HG03095 (cell line): Measurements from ENCODE around the gene TIMMDC1.
"Not testable (repeated sequence)": the region's sequence is repeated elsewhere in the genome, so short reads cannot be mapped to it uniquely, and the experiment has no call there.

Experiments used
- ATAC-seq: cut with Tn5 transposase; IDR thresholded peaks from one replicate; pipeline ENCODE4 v1.9.1; 2021; ENCODE audit warnings: moderate library complexity; ENCODE audit not compliant: unreplicated experiment

The TIMMDC1 gene

DNA sequence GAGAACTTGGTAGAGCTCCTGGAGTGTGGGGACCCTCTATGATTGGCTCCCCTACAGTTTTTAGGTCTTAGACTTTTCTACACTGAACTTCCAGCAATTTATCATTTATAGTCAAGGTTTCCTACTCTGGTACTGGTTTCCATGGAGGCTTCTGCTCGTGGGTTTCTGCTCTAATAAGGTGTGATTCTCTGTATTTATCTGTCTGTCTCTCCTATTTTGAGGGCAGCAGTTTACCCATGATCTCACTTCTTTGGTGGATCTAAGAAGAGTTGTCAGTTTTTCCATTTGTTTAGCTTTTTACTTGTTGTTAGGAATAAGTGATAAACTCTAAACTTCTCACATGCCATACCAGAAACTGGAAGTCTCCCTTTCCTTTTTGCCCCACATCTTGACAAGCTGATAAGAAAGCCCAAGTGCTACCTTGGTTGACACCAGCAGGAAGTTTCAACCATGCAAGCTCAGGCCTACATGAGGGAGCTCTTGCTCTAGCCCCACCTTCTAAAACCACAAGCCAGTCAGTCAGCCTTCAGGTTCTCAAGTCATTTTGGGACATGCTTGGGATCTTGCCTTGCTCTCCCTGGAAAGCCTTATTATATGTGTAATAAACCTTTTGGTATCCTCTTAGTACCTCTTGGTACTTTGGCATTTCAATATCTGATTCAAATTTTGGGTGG, 10.0 kb downstream of the TIMMDC1 start:
- ATAC-seq = no peak

DNA sequence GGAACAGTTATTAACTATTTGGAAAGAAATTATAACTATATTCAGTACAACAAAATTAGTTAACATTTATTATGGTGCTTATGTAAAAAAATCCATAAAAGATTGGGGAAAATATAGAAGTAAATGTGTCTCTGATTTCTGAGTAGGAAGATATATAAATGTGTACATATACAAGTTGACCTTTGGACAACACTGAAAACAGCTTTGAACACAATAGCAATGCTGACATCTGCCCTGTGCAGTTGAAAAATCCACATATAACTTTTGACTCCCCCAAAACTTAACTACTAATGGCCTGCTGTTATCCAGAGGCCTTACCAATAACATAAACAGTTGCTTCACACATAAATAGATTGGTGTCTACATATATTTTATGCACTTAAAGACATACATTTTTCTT, 12.3 kb downstream of the TIMMDC1 start:
- no peak for ATAC-seq

DNA sequence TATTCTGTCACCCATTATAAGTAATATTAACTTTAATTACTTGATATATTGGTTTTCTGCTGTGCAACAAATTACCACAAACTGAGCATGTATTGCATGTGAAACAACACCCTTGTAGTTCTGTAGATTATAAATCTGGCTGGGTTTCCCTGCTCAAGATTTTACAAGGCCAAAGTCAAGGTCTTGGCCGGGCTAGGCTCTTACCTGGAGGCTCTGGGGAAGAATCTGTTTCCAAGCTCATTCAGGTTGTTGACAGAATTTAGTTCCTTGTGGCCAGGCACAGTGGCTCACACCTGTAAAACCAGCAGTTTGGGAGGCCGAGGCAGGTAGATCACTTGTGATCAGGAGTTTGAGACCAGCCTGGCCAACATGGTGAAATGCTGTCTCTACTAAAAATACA, 16.3 kb downstream of the TIMMDC1 start:
- no peak for ATAC-seq

GRCh38 chr3:119517112-119517511, 18.8 kb downstream of the TIMMDC1 start:
- no peak for ATAC-seq

DNA sequence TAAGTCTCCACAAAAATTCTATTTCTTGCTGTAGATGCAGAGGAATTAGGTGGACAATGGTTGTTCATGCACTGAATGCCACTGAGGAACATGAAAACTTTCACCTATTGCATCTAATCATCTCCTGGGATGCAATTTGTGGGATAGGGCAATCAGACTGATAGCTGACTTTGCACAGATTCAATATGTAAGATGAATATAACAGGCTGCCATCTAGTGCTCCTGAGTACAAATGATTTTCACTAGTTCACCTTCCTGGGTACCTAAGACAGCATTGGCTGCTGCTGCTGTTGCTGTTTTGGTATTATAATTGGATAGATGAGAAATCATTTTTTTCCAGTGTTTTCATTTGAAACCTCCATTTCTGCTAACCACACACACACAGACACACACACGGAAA, 19.7 kb downstream of the TIMMDC1 start:
- ATAC-seq = no peak

DNA sequence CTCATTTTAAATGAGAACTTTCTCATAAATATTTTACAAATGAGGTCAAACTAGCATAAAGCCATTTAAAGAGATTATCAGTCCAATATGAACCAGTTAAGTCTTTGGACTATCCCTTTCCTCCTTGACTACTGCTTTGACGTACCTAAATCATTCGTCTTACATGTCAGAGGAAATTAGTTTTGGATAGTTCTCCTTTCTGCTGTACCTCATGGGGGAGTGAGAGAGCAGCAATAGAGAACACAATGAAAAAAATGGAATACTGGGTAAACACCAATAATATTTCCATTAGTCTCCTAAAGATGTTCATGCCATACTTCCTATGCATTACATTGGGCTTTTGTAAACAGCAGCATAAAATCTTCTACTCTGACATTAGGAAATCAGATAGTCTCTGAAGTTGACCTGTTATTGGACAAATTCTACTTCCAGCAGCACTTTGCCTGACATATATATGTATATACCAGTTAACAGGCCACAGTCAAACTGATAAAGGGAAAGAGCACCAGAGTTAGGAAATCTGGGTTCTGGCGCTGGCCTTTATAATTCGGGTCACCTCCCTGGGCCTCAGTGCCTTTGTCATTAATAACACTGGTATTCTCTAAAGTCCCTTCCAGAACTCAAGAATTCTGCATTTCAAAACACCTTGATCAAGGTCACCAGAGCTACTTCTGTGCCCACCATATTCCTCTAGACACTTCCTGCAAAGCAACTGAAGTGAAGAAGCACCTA, 26.8 kb downstream of the TIMMDC1 start:
- no peak for ATAC-seq

DNA sequence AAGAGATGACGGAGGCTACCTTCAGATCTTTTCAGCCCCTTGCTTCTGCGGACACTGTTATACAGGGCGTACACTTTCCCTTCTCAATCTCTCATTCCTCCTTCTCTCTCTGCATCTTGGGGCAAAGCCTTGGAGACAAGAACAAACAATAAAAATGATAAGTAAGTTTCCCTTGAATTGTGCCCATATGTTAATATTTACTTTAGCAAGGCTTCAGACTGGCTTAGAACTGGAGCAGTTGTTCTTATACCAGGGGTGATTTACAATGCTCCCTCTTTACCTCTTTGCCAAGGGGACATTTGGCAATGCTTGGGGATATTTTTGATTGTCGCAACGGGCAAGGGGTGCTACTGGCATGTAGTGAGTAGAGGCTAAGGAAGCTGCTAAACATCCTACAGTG, 29.4 kb downstream of the TIMMDC1 start:
- ATAC-seq = no peak

- no peak for ATAC-seq
These were observed 31.5 kb downstream of the TIMMDC1 start for GRCh38 chr3:119529883-119530282.

DNA sequence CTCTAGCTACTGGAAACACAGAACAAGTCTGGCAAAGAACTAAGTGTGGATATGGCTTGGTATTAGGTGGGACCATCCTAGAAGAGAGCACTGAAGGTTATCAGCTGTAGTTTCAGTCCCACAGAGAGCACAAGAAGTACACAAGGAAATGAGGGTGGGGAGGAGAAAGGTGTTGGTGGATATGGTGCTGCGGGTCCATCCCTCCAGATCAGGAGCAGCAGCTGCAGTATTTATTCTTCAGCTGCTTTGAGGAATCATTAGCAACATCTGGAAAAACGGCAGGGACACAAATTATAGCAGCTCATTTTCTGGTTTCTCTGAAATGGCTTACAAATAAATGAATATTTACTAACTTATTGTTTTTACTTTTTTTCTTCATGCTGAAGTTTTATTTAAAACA, 32.1 kb downstream of the TIMMDC1 start:
- no peak for ATAC-seq

- ATAC-seq = no peak
These were observed 32.8 kb downstream of the TIMMDC1 start for GRCh38 chr3:119531151-119531550.

DNA sequence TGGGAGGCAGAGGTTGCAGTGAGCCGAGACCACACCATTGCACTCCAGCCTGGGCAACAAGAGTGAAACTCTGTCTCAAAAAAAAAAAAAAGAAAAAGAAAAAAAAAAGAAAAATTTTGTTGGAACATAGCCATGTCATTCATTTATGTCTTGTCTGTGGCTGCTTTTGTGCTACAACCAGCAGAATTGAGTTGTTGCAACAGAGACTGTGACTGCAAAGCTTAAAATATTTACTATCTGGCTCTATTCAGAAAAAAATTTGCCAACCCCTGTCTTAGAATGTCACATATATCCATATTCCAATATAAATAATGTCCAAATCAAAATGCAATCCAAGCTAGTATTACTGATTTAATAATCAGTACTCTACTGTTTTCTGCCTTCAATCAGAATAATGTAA, 35.9 kb downstream of the TIMMDC1 start:
- ATAC-seq = no peak

- no peak for ATAC-seq
These were observed 38.4 kb downstream of the TIMMDC1 start for GRCh38 chr3:119536757-119537156.

DNA sequence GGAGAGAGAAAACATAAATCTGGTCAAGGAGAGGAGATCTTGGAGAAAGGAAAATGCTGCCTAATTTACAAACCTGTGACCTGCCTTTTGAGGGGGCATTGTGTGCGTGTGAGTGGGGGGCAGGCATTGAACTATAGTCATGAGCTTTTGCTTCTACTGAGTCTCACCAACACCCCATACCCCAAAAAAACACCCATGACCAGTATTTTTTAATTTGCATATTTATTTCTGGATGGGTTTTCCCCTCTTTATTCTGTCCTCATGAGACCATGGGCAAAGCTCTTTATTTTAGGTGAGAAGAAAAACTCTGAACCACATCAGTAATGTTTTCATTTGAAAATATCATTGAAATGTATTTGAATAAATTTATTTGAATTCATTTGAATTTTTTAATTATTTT, 40.4 kb downstream of the TIMMDC1 start:
- ATAC-seq = no peak

DNA sequence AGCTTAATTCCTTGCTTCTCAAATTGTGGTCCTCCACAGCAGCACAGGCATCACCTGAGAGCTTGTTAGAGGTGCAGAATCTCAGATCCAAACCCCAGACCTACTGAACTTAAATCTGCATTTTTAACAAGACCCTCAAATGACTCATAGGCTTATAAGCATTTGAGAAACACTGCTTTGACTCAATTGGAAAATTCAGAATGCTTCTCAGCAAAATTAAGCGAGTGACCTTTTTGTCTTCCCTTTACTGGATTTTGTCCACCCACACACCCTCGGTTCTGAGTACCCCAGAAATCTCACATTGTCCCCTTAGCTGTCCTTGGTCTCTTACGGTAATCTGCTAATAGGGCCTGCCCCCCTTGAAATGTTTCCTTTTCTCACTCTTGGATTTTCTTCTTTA, 43.2 kb downstream of the TIMMDC1 start:
- no peak for ATAC-seq

DNA sequence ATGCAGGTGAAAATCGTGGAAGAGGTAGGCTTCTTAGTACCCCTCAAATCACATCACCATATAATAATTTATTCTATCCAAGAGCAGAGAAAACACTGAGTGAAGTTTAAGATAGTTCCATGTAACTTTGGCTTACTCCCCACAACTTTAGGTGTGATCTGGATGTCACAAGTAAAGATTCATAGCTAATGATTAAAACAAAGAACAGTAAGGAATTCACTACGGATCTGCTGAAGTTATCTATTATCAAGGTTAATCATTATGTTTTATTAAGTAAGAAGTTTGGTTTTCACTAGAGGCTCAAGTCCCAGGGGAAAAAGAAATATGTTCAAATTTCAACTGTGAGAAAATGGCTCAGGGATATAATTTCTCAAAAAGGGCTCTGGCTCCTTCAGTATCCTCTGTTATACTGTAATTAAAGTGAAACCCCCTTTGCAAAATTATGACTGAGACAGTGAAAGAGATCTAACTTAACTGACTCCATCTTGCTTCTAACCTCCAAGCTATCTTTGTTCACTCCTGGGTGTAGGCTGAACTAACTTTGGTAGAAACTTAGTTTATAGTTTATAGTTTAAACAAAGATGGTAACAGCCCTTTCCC, 43.9 kb downstream of the TIMMDC1 start:
- peak; percentile 33 for ATAC-seq

- ATAC-seq = no peak
These were observed 44.8 kb downstream of the TIMMDC1 start for GRCh38 chr3:119543147-119543546.

DNA sequence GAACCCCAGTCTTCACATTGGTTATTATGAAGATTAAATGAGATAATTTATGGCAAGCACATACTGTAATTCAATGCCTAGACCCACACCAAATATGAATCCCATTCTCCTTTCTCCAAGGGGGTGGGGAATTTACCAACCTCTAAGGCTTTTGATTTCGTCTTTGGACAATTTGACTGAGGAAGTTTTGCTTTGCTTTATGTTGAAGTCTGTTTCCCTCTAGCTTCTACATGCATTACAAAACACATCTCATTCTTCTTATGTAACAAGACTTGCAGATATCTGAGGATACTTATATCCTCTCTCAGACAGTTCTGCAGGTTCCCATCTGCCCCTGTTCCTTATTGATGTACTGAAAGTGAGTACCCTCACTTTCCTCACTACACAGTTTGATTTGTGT, 48.9 kb downstream of the TIMMDC1 start:
- no peak for ATAC-seq

DNA sequence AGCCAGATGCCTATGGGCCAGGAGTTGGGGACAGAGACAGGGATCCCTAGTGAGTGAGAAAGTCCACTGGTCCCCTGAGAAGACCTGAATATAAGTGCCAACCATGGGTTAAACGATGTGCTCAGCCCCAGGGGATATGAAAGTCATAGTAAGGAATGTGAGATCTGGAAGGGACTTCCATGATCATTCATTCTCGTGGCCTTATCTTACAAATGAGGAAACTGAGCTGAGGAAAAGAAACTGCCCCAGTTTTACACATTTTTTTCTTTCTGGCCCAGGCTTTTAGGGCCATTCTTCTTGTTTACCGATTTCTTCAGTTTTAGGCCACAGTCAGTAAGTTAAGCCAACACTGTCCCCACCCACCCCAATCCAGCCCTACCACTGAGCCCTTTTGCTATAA, 50.0 kb downstream of the TIMMDC1 start:
- no peak for ATAC-seq

DNA sequence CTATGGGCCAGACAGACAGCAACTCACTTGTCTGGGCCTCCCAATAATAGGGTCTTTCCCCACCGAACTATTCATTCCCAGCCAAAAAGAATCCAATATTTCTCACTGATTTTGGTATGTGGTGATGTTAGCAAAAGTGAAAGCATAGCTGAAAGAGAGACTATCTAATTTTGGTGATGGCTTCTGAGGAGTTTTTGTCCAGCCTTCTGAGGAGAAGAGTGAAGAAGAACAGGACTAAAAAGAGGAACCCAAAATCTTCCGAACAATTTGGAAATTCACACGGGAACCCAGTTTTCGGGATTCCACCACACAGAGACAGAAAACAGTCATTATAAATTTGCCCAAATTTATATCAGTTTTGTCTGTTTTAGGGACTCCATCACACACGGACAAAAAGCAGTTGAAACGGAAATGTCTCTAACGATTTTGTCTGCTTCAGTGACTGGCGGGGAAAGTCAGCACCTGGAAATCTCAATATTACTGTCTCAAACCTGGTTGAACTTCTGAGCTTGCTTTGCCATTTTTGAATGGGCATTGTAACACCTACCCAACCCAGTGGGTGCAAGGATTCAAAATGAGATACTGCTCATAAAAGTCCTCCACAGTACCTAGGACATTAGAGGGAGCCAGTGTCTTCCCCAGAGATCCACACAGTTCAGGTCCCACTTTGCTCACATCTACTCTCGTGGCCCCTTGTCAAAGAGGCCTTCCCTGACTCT, 52.0 kb downstream of the TIMMDC1 start:
- ATAC-seq = no peak

DNA sequence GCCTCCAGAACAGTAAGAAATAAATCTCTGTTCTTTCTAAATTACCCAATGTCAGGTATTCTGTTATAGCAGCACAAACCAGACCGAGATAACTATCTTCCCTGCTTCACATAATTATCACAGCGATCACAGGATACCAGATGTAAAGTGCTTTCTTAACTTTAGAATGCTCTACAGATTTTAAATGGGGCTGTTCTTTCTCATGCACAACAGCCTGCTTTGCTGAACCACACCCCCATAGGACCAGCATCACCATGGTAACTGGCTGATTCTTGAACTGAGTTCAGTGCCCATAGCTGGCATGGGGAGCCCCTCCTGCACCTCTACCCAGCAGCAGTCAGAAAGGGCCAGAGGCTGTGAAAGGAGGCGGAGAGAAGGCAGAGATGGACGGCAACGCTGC, 53.3 kb downstream of the TIMMDC1 start:
- no peak for ATAC-seq

- not testable (repeated sequence) for ATAC-seq
These were observed 54.6 kb downstream of the TIMMDC1 start for GRCh38 chr3:119552928-119553327.
